Measurements from ENCODE around the gene BCLAF3. TPM values are rescaled to one million over a fixed set of nuclear protein-coding genes. Genes with fewer than 3 reads are reported as not detected.
A peak's percentile ranks its signal among the peaks of the same experiment; 100 is the strongest.

Gene BCLAF3
- polyA plus RNA-seq (ENCODE audit: insufficient read length in 3 of 3) = 10 to 100 TPM in 2 of 3 donors, 1 to 10 TPM in 1; 7.9 to 16.6 (median 14.8) TPM
- long read RNA-seq, donor 1 = 0 reads
- long read RNA-seq, donor 2 = 0 reads
- long read RNA-seq, donor 3 = 0 reads
- long read RNA-seq, donor 4 = 0 reads
- long read RNA-seq, donor 5 = 0 reads
- long read RNA-seq, donor 6, partial matches to known transcripts = 6 of 6 reads
- long read RNA-seq, donor 6, other reads (novel, unspliced or antisense) = 0 of 6 reads
- long read RNA-seq, donor 7, full-length matches to known transcripts = 1 of 1 reads
- long read RNA-seq, donor 7, partial matches to known transcripts = 0 of 1 reads
- long read RNA-seq, donor 7, other reads (novel, unspliced or antisense) = 0 of 1 reads
- long read RNA-seq, donor 8 = 0 reads
- long read RNA-seq, donor 9 = 0 reads
- long read RNA-seq, donor 10 = 0 reads
- long read RNA-seq, donor 11 = 0 reads
- long read RNA-seq, donor 12 = 0 reads
- long read RNA-seq, donor 13 = 0 reads
- long read RNA-seq, donor 14 = 0 reads
- long read RNA-seq, donor 15 = 0 reads
- long read RNA-seq, donor 16 = 0 reads

GRCh38 chrX:19990556-19991349 is at the start of gene BCLAF3:
BCLAF3 (minus strand) TSS chrX:19991061; CDS start chrX:19970264, 20,797 bp downstream.
- DNase-seq = peak; percentile 85

GRCh38 chrX:20038966-20039365 is 48.1 kb upstream of the BCLAF3 start:
- no peak for DNase-seq

- DNase-seq = no peak
Observed at GRCh38 chrX:20037186-20037585, 46.3 kb upstream of the BCLAF3 start.

GRCh38 chrX:20032201-20032600 is 41.3 kb upstream of the BCLAF3 start:
- no peak for DNase-seq

- peak; percentile 8 for DNase-seq
Observed at GRCh38 chrX:20029728-20030127, 38.9 kb upstream of the BCLAF3 start.

GRCh38 chrX:20028588-20028987 is 37.7 kb upstream of the BCLAF3 start:
- no peak for DNase-seq

- no peak for DNase-seq
Observed at GRCh38 chrX:20026278-20026677, 35.4 kb upstream of the BCLAF3 start.

- DNase-seq = no peak
Observed at GRCh38 chrX:20019672-20020365, 29.0 kb upstream of the BCLAF3 start.

GRCh38 chrX:20016616-20016945 is 25.7 kb upstream of the BCLAF3 start:
- DNase-seq = no peak

- DNase-seq = no peak
Observed at GRCh38 chrX:20015945-20016615, 25.2 kb upstream of the BCLAF3 start.

GRCh38 chrX:20015422-20015821 is 24.6 kb upstream of the BCLAF3 start:
- DNase-seq = no peak

- no peak for DNase-seq
Observed at GRCh38 chrX:20011608-20012007, 20.7 kb upstream of the BCLAF3 start.

- DNase-seq = no peak
Observed at GRCh38 chrX:20007962-20008622, 17.2 kb upstream of the BCLAF3 start.

GRCh38 chrX:20005883-20006282 is 15.0 kb upstream of the BCLAF3 start:
- no peak for DNase-seq

GRCh38 chrX:20001588-20001987 is 10.7 kb upstream of the BCLAF3 start:
- no peak for DNase-seq

GRCh38 chrX:19991350-19991718 is 473 bp upstream of the BCLAF3 start:
- no peak for DNase-seq

GRCh38 chrX:19990151-19990555 is 708 bp downstream of the BCLAF3 start:
- no peak for DNase-seq

GRCh38 chrX:19987856-19988255 is 3.0 kb downstream of the BCLAF3 start:
- no peak for DNase-seq

GRCh38 chrX:19986531-19986930 is 4.3 kb downstream of the BCLAF3 start:
- DNase-seq = no peak

GRCh38 chrX:19981947-19982346 is 8.9 kb downstream of the BCLAF3 start:
- DNase-seq = no peak

- DNase-seq = no peak
Observed at GRCh38 chrX:19975845-19976244, 15.0 kb downstream of the BCLAF3 start.
